Mucosa of descending colon (tissue), 3 donors: ENCODE results near the gene KLRK1. TPM values are rescaled to one million over a fixed set of nuclear protein-coding genes. Genes with fewer than 3 reads are reported as not detected.

ENCODE experiments used
- ATAC-seq: fragments of 200-7000 bp; cut with Tn5 transposase; one replicate; pipeline ENCODE4 v1.9.1; 2020; ENCODE audit warnings: mild to moderate bottlenecking, moderate library complexity
- DNase-seq, 3 donors: peaks; one replicate each; pipeline ENCODE4 v3.0.0-alpha.2; 2020
- H3K36me3 ChIP-seq: fragments of 200-600 bp; one replicate; pipeline ENCODE4 v1.8.0; 2021; ENCODE audit warnings: low read depth, mild to moderate bottlenecking
- H3K4me1 ChIP-seq: fragments of 200-600 bp; one replicate; pipeline ENCODE4 v1.8.0; 2021; ENCODE audit warnings: low read depth, mild to moderate bottlenecking
- H3K4me3 ChIP-seq: fragments of 200-600 bp; one replicate; pipeline ENCODE4 v1.8.0; 2021; ENCODE audit warnings: mild to moderate bottlenecking
- H3K9me3 ChIP-seq: fragments of 200-600 bp; one replicate; pipeline ENCODE4 v1.8.0; 2021; ENCODE audit warnings: mild to moderate bottlenecking
- CTCF ChIP-seq: fragments of 200-600 bp; IDR thresholded peaks from one replicate; pipeline ENCODE4 v1.8.0; 2022; ENCODE audit warnings: antibody characterized with exemption, mild to moderate bottlenecking
- intact Hi-C, 2 donors: fragments of 100-400 bp; cut with DNase I in 1 of 2; cut with micrococcal nuclease in 1 of 2; formaldehyde crosslinking; loops; one replicate each; pipeline versions ENCODE4 v1.11.0 to v1.11.1; 2022; cut with DNase I, micrococcal nuclease
- total RNA-seq, 3 donors: library from RNA; stranded (reverse); fragmentation: NEBNext Ultra II Directional in 2 of 3; extraction: Animal tissue kit (Norgen Biotek cat#: 25700) in 2 of 3; gene quantifications; one replicate each; pipeline versions ENCODE4 v1.2.1 to v1.2.4, GENCODE V29; 2021 to 2023
- donor health status: DM: no; HTN: no; CAD: no; lungs with moderate emphysema.
- donor health status: DM: no; HTN: no; CAD: no.
- donor health status: DM: no; HTN: yes; CAD: no.

The KLRK1 gene
- total RNA-seq, 3 donors from 2014 or later: 3.9 to 4.5 (median 4.4) TPM

GRCh38 chr12:10408842-10409241 lies 19.0 kb upstream of the KLRK1 start:
- Histone ChIP-seq H3K36me3 (no peaks in the 10 kb centered on the region), H3K9me3 (no peaks in the 10 kb centered on the region), H3K4me3 (no peak overlapping the region), H3K4me1 (no peaks in the 10 kb centered on the region)
- TF ChIP-seq CTCF: no peak
- DNase-seq: no peak
- intact Hi-C loops: no loop called here
- ATAC-seq: no peak

DNA sequence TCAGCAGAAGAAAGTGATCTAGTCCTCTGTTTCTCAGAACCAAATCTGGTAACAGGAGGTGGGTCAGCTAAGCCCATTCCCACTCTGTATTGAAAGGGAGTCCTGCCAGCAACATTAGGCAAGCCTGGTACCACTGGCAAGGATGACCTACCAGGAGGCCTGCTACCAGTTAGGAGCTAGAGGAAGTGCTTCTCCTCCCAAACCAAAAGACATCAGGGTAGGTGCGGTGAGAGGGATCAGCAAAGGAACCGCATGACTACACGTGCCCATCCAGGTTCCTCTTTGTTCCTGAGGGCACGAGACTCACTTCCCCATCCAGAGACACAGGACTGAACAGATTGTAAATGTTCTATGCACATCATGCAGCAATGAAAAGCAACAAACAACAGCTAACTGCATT lies 16.9 kb upstream of the KLRK1 start:
- Histone ChIP-seq H3K36me3 (no peaks in the 10 kb centered on the region), H3K4me1 (no peaks in the 10 kb centered on the region), H3K9me3 (no peaks in the 10 kb centered on the region), H3K4me3 (no peak overlapping the region)
- intact Hi-C loops: no loop called here
- TF ChIP-seq CTCF: no peak
- peak; percentile 35 for ATAC-seq
- DNase-seq: peak in 1 of 3 donors; percentile 53

DNA sequence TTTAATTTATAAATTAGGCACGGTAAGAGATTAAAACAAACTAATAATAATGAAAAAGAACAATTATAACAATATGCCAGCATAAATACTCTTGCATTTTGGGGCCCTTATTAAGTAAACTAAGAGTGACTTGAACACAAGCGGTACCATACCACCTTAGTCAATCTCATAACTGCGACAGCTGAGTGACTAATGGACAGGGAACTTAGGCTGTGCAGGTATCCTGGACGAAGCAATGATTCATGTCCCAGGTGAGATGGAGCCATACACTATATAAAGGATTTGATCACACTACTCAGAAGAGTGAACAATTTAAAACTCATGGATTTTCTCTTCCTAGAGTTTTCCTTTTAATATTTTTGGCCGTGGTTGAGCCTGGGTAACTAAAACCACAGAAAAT lies 15.5 kb upstream of the KLRK1 start:
- DNase-seq (no peak), ATAC-seq (no peak)
- H3K9me3 ChIP-seq: no peaks in the 10 kb centered on the region
- H3K4me3 ChIP-seq: no peak overlapping the region
- H3K4me1 ChIP-seq: no peaks in the 10 kb centered on the region
- intact Hi-C loops: no loop called here
- no peaks in the 10 kb centered on the region for H3K36me3 ChIP-seq
- no peak for TF ChIP-seq CTCF

DNA sequence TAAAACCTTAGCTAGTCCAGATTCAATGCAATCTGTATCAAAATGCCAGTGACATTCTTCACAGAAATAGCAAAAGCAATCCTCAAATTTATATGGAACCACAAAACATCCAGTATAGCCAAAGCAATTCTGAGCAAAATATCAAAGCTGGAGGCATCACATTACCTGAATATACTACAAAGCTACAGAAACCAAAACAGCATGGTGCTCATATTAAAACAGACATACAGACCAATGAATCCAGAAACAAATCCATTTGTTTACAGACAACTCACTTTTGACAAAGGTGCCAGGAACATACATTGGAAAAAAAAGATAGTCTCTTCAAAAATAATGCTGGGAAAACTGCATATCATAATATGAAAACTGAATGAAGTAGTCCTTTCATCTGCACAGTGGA lies 15.0 kb upstream of the KLRK1 start:
- ATAC-seq (no peak), DNase-seq (no peak)
- TF ChIP-seq CTCF: no peak
- no peaks in the 10 kb centered on the region for H3K36me3 ChIP-seq
- H3K9me3 ChIP-seq: no peaks in the 10 kb centered on the region
- H3K4me1 ChIP-seq: no peaks in the 10 kb centered on the region
- intact Hi-C loops: no loop called here
- no peak overlapping the region for H3K4me3 ChIP-seq

DNA sequence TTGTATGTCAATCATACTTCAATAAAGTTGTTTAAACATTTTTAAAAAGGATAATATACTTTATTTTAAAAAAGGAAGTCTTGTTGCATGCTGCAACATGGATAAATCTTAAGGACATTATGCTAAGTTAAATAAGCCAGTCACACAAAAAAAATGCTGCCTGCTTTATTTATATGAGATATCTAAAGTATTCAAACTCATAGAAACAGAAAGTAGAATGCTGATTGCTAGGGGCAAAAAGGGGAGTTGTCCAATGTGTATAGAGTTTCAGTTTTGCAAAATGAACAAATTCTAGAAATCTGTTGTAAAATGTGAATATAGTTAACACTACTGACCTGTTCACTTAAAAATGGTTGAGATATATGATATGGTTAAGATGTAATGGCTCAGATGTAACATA lies 11.0 kb upstream of the KLRK1 start:
- DNase-seq: no peak
- Histone ChIP-seq H3K4me3 (no peak overlapping the region), H3K36me3 (no peaks in the 10 kb centered on the region)

More for the DNA sequence above, 11.0 kb upstream of the KLRK1 start:
- no peak for TF ChIP-seq CTCF
- peaks cover 7% of the 10 kb centered on the region for H3K4me1 ChIP-seq
- intact Hi-C loops: no loop called here
- no peaks in the 10 kb centered on the region for H3K9me3 ChIP-seq
- no peak for ATAC-seq
